GM12878 (cell line): ENCODE measurements around the gene PGC. TPM values are rescaled to one million over a fixed set of nuclear protein-coding genes. Genes with fewer than 3 reads are reported as not detected.

ENCODE experiments used
- ATAC-seq: fragments of 200-7000 bp; cut with Tn5 transposase; 3 replicates; pipeline ENCODE4 v1.9.1; 2020; ENCODE audit warnings: mild to moderate bottlenecking, moderate library complexity
- BruUV-seq: library from RNA; stranded (reverse); fragments of 400-500 nt; replicated peaks from 2 replicates; lab custom pipeline; 2021; lab: Mats Ljungman, UMichigan
- CTCF ChIA-PET: fragments of 300-600 bp; sonication (Branson Sonifier 250); formaldehyde crosslinking; extraction: SDS; loops from one replicate; lab custom pipeline; 2021; ENCODE audit warnings: inconsistent platforms; lab: Yijun Ruan, JAX
- POLR2A ChIA-PET: fragments of 350-600 bp; formaldehyde crosslinking; extraction: SDS; loops from one replicate; lab custom pipeline; 2021; ENCODE audit warnings: inconsistent platforms; lab: Charles Lee
- RAD21 ChIA-PET: fragments of 300-600 bp; sonication (Branson Sonifier 250); formaldehyde crosslinking; loops from one replicate; lab custom pipeline; 2023; ENCODE audit warnings: antibody characterized with exemption; ENCODE audit not compliant: unreplicated experiment; lab: Charles Lee
- SMC1A ChIA-PET: fragments of 300-600 bp; sonication (Branson Sonifier 250); formaldehyde crosslinking; loops from one replicate; lab custom pipeline; 2023; ENCODE audit not compliant: unreplicated experiment, uncharacterized antibody; lab: Charles Lee
- DNase-seq: peaks from one replicate; pipeline ENCODE4 v3.0.0-alpha.2; 2011; ENCODE audit warnings: low read depth, low spot score
- FAIRE-seq: peaks from 3 replicates; lab custom pipeline; 2011; peaks lifted over from hg19 to GRCh38; lab: Jason Lieb, UNC
- H2AFZ ChIP-seq: 2 replicates; pipeline ENCODE4 v1.6.0; 2011; ENCODE audit warnings: low read depth, low read length, control low read depth; ENCODE audit not compliant: control insufficient read depth
- H3K27ac ChIP-seq: 2 replicates; pipeline ENCODE4 v1.5.1; 2011; ENCODE audit warnings: control low read depth; ENCODE audit not compliant: control insufficient read depth, insufficient read depth
- H3K27me3 ChIP-seq, 2 experiments: replicated peaks in 1 of 2; 2 replicates each; pipeline versions ENCODE4 v1.6.0 to v1.6.1; 2011; ENCODE audit warnings: low read length in 1 of 2; ENCODE audit not compliant: control insufficient read depth in 2 of 2, insufficient read depth in 2 of 2
- H3K36me3 ChIP-seq, 2 experiments: 2 replicates each; pipeline ENCODE4 v1.5.1; 2011; ENCODE audit warnings: low read length in 1 of 2; ENCODE audit not compliant: control insufficient read depth in 2 of 2, insufficient read depth in 2 of 2
- H3K4me1 ChIP-seq: 2 replicates; pipeline ENCODE4 v1.6.1; 2011; ENCODE audit warnings: mild to moderate bottlenecking, low read length, moderate library complexity, mixed read lengths; ENCODE audit not compliant: control insufficient read depth, insufficient read depth
- H3K4me2 ChIP-seq: 2 replicates; pipeline ENCODE4 v1.6.0; 2011; ENCODE audit warnings: control low read depth; ENCODE audit not compliant: control insufficient read depth, insufficient read depth
- H3K4me3 ChIP-seq: fragments of 200-600 bp; sonication (generic); 2 replicates; pipeline ENCODE4 v1.5.1; 2016
- H3K79me2 ChIP-seq: 2 replicates; pipeline ENCODE4 v1.6.0; 2011; ENCODE audit warnings: low read length; ENCODE audit not compliant: control insufficient read depth, insufficient read depth
- H3K9ac ChIP-seq: 2 replicates; pipeline ENCODE4 v1.8.0; 2011; ENCODE audit warnings: low read length, control low read depth, mixed read lengths; ENCODE audit not compliant: control insufficient read depth, insufficient read depth
- H3K9me3 ChIP-seq: replicated peaks from 3 replicates; pipeline ENCODE4 v1.5.1; 2011; ENCODE audit warnings: mild to moderate bottlenecking, low read length; ENCODE audit not compliant: control insufficient read depth, insufficient read depth
- H4K20me1 ChIP-seq: 2 replicates; pipeline ENCODE4 v1.6.0; 2011; ENCODE audit not compliant: control insufficient read depth, insufficient read depth
- BHLHE40 ChIP-seq, 2 experiments: fragments of 450-650 bp in 1 of 2; IDR thresholded peaks; 2 replicates each; pipeline ENCODE4 v1.6.1; 2011 to 2017; ENCODE audit warnings: low read depth in 2 of 2, borderline replicate concordance in 1 of 2, improper control_type of control experiment in 1 of 2, low read length in 1 of 2, mild to moderate bottlenecking in 1 of 2
- CBFB ChIP-seq: IDR thresholded peaks from 2 replicates; pipeline ENCODE4 v1.6.1; 2016; ENCODE audit warnings: antibody characterized with exemption, low read depth
- DPF2 ChIP-seq: fragments of 450-650 bp; IDR thresholded peaks from 2 replicates; pipeline ENCODE4 v1.6.1; 2017; ENCODE audit warnings: mild to moderate bottlenecking
- FOS ChIP-seq: IDR thresholded peaks from 3 replicates; pipeline ENCODE4 v1.6.1; 2011; ENCODE audit warnings: borderline replicate concordance; ENCODE audit not compliant: insufficient read length; ENCODE audit errors: extremely low read depth
- IKZF1 ChIP-seq: fragments of 450-650 bp; conservative IDR thresholded peaks from 2 replicates; pipeline ENCODE4 v1.6.1; 2017; ENCODE audit warnings: antibody characterized with exemption, mild to moderate bottlenecking
- NFXL1 ChIP-seq: fragments of 450-650 bp; IDR thresholded peaks from 2 replicates; pipeline ENCODE4 v1.6.1; 2017; ENCODE audit warnings: antibody characterized with exemption, mild to moderate bottlenecking, borderline replicate concordance
- NR2C1 ChIP-seq: fragments of 450-650 bp; IDR thresholded peaks from 2 replicates; pipeline ENCODE4 v1.6.1; 2017; ENCODE audit warnings: antibody characterized with exemption, mild to moderate bottlenecking, moderate library complexity
- TAF1 ChIP-seq: IDR thresholded peaks from 2 replicates; pipeline ENCODE4 v1.6.1; 2011; ENCODE audit warnings: mild to moderate bottlenecking, low read depth, low read length, borderline replicate concordance
- TCF12 ChIP-seq: IDR thresholded peaks from 2 replicates; pipeline ENCODE4 v1.6.1; 2011; ENCODE audit warnings: low read depth, mild to moderate bottlenecking, low read length
- YBX1 ChIP-seq: fragments of 450-650 bp; IDR thresholded peaks from 2 replicates; pipeline ENCODE4 v1.6.1; 2016; ENCODE audit warnings: antibody characterized with exemption
- ZZZ3 ChIP-seq: IDR thresholded peaks from 2 replicates; pipeline ENCODE4 v1.6.1; 2011; ENCODE audit warnings: low read depth; ENCODE audit not compliant: control insufficient read depth, insufficient read length
- WGBS: methylation state at CpG from one replicate; pipeline ENCODE4 v1.1.6; 2016; ENCODE audit warnings: low lambda C conversion rate; ENCODE audit not compliant: insufficient replicate concordance, insufficient coverage; ENCODE audit errors: missing lambda C conversion rate; 5-methylcytosine and 5-hydroxymethylcytosine counted together
- in situ Hi-C: fragments of 300-500 bp; cut with MboI; formaldehyde crosslinking; loops from 9 replicates; pipeline ENCODE4 v1.14.3; 2018; ENCODE audit warnings: mixed read lengths
- intact Hi-C: fragments of 100-400 bp; cut with micrococcal nuclease; formaldehyde crosslinking; loops from one replicate; pipeline ENCODE4 v1.14.2; 2022; ENCODE audit not compliant: unreplicated experiment
- polyA plus RNA-seq, 11 experiments: library from polyadenylated mRNA; depleted of rRNA in 4 of 11; unstranded in 6 of 11; stranded (reverse) in 5 of 11; fragments of >200 nt; fragmentation: Nextera tagmentation in 4 of 11; fragmentation: Illumina TruSeq in 1 of 11; extraction: Ambion mirVana in 4 of 11; extraction: Trizol in 1 of 11; gene quantifications; 1 replicate in 1 of 11; 2 replicates in 10 of 11; pipeline versions ENCODE4 v1.2.1 to v1.2.3, GENCODE V29; 2011 to 2016; ENCODE audit warnings: inconsistent platforms in 2 of 11, missing spikeins in 2 of 11, low read depth in 1 of 11
- total RNA-seq, 4 experiments: library from RNA; depleted of rRNA in 3 of 4; stranded (reverse); fragments of >200 nt in 3 of 4; fragmentation: Illumina TruSeq in 1 of 4; extraction: Trizol in 1 of 4; gene quantifications; 2 replicates each; pipeline versions ENCODE4 v1.2.1 to v1.2.3, GENCODE V29; 2013 to 2021
- TF ChIP-seq, protein P1 (sequence below): fragments of 450-650 bp; IDR thresholded peaks from 2 replicates; pipeline ENCODE4 v1.6.1; 2017; ENCODE audit warnings: borderline replicate concordance
- TF ChIP-seq, protein P2 (sequence below), 3 experiments: IDR thresholded peaks in 2 of 3; conservative IDR thresholded peaks in 1 of 3; 2 replicates each; pipeline ENCODE4 v1.5.1; 2011; ENCODE audit warnings: low read depth in 3 of 3, low read length in 3 of 3, mild to moderate bottlenecking in 3 of 3, control low read depth in 2 of 3, moderate library complexity in 2 of 3, inconsistent platforms in 1 of 3, mixed read lengths in 1 of 3; ENCODE audit not compliant: control insufficient read depth in 2 of 3, insufficient read depth in 1 of 3; ENCODE audit errors: extremely low read depth in 1 of 3
- TF ChIP-seq, protein P3 (sequence below): IDR thresholded peaks from 2 replicates; pipeline ENCODE4 v1.6.1; 2011; ENCODE audit warnings: borderline replicate concordance, low read depth, mild to moderate bottlenecking, moderate library complexity, low read length; ENCODE audit not compliant: insufficient read depth, poor library complexity, severe bottlenecking
- TF ChIP-seq, protein P4 (sequence below): fragments of 150-350 bp; IDR thresholded peaks from 2 replicates; pipeline ENCODE4 v1.6.1; 2014; ENCODE audit warnings: mild to moderate bottlenecking, low read depth, low read length

The PGC gene
- total and polyA plus RNA-seq, 10 of the 15 experiments (the other 5 are each of a cell fraction or from before 2014, with no cell fraction given): 0.26 TPM; not detected in 9

DNA sequence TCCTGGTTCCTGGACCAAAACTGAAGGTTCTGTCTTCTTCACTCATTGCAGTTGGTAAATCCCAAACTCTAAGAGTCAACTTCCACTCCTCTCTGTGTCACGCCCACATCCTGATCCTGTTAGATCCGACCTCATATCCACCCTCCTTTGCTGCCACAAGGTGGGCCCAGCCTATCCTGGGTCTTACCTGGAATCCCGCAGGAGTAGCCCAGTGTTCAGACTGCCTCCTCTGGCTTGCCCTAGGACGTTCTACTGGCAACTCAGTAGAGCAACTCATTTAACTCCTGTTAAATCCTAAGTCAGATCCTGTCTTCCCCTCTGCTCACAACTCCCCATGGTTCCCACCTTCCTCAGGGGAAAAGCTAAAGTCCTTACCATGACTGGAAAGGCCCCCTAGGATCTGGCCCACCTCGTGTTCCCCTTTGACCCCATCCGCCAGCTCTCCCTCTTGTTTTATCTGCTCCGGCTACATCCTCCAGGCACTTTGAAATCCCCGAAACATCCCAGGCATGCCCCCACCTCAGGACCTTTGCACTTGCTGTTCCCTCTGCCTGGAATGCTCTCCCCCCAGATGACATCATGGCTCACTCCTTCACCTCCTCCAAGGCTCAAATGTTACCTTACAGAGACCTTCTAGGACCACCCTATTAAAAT is 55.6 kb downstream of the PGC start (continued):
- TF ChIP-seq DPF2 (no peak), ZZZ3 (no peak), YBX1 (no peak), IKZF1 (no peak), FOS (no peak), NR2C1 (no peak)
- TF ChIP-seq, protein P1, sequence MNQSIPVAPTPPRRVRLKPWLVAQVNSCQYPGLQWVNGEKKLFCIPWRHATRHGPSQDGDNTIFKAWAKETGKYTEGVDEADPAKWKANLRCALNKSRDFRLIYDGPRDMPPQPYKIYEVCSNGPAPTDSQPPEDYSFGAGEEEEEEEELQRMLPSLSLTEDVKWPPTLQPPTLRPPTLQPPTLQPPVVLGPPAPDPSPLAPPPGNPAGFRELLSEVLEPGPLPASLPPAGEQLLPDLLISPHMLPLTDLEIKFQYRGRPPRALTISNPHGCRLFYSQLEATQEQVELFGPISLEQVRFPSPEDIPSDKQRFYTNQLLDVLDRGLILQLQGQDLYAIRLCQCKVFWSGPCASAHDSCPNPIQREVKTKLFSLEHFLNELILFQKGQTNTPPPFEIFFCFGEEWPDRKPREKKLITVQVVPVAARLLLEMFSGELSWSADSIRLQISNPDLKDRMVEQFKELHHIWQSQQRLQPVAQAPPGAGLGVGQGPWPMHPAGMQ: no peak

DNA sequence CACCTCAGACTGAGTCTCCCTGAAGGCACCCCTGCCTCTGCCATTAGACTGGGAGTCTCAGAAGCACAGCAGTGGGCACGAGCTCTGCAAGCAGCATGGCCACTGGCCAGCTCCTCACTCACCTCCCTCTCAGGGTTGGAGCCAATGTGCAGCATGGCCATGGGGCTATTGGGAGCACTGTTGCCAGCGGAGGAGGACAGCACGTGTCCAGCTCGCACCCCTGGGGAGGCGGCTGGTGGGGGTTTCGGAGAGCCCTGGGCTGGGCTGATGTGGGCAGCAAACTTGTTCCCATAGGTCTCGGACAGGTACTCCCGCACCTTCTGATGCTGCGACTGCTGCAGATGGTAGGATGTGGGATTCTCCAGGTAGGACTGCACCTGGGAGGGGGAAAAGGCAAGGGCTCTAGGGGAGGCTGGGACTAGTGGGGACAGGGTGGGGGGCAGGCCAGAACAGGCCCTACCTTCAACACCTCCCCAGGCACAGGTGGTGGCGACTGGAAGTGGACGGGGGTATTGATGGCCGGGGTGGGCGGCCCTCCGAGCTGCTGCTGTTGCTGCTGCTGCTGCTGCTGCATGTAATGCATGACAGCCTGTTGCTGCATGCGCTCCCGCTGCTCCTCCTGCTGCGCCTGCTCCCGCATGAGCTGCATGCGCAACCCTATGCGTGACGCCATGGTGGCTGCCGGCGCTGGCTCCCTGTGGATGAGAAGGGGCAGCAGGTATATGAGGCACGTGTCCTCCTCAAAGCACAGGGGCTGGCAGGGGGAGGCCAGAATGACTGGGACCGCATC is 56.5 kb downstream of the PGC start:
- no peak overlapping the region for H3K4me2 ChIP-seq
- H3K36me3 ChIP-seq: peaks cover 15 to 36% of the 10 kb centered on the region in 2 experiments; a peak in 3 of 4 replicates
- ChIA-PET POLR2A (interaction anchor here (0.6 to 1.5 kb wide), 4 partner anchors 14 to 87 kb away, joined by 3 read pairs; no protein-coding TSS in a partner anchor), CTCF (no interaction called here), SMC1A (no interaction called here), RAD21 (interaction anchor here (1.0 kb wide), 1 partner anchor 11 kb away, joined by 4 read pairs; no protein-coding TSS in a partner anchor)
- H3K79me2 ChIP-seq: peaks cover 24% of the 10 kb centered on the region
- FAIRE-seq: no peak
- intact Hi-C loops (no loop called here), in situ Hi-C loops (no loop called here)
- H3K4me3 ChIP-seq: no peak overlapping the region
- ATAC-seq: no peak
- H3K9ac ChIP-seq: no peak overlapping the region
- no peaks in the 10 kb centered on the region for H3K9me3 ChIP-seq
- H3K27me3 ChIP-seq: no peaks in the 10 kb centered on the region
- DNase-seq: no peak
- no TSS peak for BruUV-seq
- H4K20me1 ChIP-seq: no peaks in the 10 kb centered on the region; the same call in 1 of the 2 replicates
- H3K27ac ChIP-seq: no peak overlapping the region
- no peak overlapping the region for H2AFZ ChIP-seq
- 99% methylated on average over 22 of the region's 25 CpGs for WGBS
- H3K4me1 ChIP-seq: no peaks in the 10 kb centered on the region
- TF ChIP-seq NFXL1 (no peak), TCF12 (no peak), TAF1 (no peak), BHLHE40 (IDR thresholded peaks at IDR 0.05; ENCODE audit: borderline replicate concordance in 1 of 2, low read depth in 2 of 2, low read length in 1 of 2) (no peak), CBFB (no peak)
- TF ChIP-seq, protein P2, sequence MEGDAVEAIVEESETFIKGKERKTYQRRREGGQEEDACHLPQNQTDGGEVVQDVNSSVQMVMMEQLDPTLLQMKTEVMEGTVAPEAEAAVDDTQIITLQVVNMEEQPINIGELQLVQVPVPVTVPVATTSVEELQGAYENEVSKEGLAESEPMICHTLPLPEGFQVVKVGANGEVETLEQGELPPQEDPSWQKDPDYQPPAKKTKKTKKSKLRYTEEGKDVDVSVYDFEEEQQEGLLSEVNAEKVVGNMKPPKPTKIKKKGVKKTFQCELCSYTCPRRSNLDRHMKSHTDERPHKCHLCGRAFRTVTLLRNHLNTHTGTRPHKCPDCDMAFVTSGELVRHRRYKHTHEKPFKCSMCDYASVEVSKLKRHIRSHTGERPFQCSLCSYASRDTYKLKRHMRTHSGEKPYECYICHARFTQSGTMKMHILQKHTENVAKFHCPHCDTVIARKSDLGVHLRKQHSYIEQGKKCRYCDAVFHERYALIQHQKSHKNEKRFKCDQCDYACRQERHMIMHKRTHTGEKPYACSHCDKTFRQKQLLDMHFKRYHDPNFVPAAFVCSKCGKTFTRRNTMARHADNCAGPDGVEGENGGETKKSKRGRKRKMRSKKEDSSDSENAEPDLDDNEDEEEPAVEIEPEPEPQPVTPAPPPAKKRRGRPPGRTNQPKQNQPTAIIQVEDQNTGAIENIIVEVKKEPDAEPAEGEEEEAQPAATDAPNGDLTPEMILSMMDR (IDR thresholded peaks at IDR 0.05 in 2 of 3, conservative IDR thresholded peaks at IDR 0.05 in 1 of 3; ENCODE audit: control insufficient read depth in 2 of 3, extremely low read depth in 1 of 3, insufficient read depth in 1 of 3, low read depth in 3 of 3, low read length in 3 of 3): no peak
- TF ChIP-seq, protein P3, sequence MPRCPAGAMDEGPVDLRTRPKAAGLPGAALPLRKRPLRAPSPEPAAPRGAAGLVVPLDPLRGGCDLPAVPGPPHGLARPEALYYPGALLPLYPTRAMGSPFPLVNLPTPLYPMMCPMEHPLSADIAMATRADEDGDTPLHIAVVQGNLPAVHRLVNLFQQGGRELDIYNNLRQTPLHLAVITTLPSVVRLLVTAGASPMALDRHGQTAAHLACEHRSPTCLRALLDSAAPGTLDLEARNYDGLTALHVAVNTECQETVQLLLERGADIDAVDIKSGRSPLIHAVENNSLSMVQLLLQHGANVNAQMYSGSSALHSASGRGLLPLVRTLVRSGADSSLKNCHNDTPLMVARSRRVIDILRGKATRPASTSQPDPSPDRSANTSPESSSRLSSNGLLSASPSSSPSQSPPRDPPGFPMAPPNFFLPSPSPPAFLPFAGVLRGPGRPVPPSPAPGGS: no peak
- TF ChIP-seq, protein P4, sequence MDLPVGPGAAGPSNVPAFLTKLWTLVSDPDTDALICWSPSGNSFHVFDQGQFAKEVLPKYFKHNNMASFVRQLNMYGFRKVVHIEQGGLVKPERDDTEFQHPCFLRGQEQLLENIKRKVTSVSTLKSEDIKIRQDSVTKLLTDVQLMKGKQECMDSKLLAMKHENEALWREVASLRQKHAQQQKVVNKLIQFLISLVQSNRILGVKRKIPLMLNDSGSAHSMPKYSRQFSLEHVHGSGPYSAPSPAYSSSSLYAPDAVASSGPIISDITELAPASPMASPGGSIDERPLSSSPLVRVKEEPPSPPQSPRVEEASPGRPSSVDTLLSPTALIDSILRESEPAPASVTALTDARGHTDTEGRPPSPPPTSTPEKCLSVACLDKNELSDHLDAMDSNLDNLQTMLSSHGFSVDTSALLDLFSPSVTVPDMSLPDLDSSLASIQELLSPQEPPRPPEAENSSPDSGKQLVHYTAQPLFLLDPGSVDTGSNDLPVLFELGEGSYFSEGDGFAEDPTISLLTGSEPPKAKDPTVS: no peak
